Measurements from ENCODE around the gene ASGR1.
A peak's percentile ranks its signal among the peaks of the same experiment; 100 is the strongest.
"Not testable (repeated sequence)": the region's sequence is repeated elsewhere in the genome, so short reads cannot be mapped to it uniquely, and the experiment has no call there.

The ASGR1 gene

DNA sequence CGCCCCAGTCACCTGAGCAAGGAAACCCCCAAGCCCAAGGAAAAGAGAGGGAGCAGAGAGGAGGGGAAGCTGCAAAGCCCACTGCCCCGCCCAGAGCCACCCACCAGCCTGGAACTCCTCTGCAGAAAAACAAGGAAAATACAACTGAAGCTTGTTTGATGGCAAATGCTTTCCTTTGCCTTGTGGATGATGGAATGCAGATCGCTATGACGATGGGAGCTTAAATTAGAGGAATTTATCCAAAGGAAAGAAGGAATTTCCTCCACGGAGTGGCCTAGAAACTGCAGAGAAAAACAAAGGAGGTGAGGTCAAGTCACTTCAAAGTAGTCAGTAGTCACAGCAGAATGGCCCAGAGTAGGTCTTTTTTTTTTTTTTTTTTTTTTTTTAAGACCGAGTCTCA, 33.1 kb downstream of the ASGR1 start:
- no peak for DNase-seq

DNA sequence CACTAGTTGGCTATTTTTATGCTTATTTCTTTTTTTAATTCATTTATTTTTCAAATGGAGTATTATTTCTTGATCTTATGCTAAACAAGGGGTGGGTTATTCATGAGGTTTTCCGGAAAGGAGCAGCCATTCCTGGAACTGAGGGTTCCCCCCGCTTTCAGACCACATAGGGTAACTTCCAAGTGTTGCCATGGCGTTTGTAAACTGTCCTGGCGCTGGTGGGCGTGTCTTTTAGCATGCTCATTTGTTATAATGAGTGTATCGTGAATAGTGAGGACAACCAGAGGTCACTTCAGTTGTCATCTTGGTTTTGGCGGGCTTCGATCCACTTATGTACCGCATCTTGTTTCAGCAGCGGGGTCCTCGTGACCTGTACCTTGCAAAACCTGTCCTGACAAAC, 35.0 kb downstream of the ASGR1 start:
- no peak for DNase-seq

DNA sequence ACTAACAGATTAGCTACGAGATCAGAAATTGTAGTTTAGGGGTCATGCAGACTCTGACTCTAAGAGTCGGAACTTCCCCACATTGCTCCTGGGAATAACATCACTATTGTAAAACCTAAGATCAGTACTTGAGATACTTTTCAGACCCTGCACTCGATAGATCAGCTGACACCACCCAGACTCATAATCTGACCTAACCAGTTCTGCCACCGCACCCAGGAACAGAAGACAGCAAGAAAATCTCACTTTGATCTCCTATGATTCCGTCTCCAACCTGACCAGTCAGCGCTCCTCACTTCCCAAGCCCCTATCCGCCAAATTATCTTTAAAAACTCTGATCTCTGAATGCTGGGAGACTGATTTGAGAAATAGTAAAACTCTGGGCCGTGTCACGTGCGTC, 37.3 kb downstream of the ASGR1 start:
- no peak for DNase-seq

DNA sequence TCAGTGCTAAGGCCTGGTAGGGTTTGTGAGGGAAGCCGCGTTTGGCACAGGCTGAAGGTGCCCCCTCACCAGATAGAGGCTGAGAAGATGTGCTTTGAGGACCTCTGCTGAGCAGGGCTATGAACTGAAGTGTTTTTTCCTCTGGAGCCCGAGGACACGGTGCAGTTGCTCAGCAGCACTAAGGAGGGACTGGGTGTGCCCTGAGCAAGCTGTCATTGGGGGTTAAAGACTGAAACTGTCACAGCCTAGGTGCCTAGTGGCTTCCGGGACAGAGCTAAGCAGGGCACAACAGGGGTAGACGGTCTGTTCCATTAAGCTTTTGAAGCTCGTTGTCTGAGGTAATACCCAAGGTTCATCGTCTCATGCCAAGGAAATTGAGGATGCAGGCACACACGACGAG, 39.8 kb downstream of the ASGR1 start:
- no peak for DNase-seq

DNA sequence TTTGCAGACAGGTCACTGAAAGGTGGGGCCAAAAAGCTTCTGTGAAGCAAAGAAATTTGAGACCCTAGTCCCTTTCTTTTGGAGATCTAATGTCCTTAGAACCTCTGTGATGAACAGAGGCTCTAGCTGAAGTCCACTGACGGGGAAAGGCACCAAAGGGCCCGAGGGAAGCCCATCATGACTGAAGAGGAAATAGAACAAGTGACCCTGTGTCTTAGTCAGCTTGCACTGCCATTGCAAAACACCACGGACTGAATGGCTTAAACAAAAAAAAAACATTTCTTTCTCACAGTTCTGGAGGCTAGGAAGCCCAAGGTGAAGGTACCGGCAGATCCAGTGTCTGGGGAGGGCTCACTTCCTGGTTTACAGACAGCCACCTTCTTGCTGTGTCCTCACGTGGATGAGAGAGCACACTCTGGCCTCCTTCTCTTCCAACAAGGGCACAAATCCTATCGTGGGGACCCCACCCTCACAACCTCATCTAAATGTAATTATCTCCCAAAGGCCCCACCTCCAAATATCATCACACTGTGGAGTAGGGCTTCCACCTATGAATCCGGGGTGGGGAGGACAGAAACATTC, 40.3 kb downstream of the ASGR1 start:
- DNase-seq, result no peak

DNA sequence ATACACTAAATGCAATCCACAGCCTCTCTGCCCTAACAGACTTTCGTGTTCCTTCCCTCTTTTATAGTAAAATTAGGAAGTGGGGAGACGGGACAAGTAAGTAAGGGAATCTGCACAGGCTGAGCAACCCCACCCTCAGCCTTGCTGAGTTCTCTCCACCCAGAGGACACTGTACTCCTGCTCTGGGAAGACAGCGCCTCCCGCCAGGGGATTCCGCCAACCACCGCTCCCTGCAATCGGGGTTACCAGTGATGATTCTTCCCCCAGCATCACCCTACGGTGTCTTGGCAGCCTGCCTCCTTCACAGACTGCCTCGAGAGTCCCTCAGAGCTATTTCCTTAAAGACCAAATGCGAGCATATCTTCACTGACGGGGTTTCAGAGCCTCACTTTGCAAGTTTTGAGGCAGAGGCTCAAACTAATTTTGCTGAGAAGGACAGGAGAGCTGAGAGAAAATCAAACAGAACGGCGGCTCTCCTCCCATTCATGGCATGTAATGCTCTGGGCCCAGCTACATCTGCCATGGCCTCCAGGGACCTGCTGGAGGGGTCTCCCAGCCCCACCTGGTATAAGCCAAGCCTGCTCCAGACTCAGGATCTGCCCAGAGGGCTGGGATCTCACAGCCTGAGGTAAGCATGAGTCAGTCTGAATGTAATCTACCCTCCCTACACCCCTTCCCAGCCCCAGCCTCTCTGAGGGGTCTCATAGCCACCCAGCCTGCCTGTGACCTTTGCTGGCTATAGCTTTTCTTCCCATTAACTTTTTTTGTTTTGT, 41.8 kb downstream of the ASGR1 start:
- no peak for DNase-seq

DNA sequence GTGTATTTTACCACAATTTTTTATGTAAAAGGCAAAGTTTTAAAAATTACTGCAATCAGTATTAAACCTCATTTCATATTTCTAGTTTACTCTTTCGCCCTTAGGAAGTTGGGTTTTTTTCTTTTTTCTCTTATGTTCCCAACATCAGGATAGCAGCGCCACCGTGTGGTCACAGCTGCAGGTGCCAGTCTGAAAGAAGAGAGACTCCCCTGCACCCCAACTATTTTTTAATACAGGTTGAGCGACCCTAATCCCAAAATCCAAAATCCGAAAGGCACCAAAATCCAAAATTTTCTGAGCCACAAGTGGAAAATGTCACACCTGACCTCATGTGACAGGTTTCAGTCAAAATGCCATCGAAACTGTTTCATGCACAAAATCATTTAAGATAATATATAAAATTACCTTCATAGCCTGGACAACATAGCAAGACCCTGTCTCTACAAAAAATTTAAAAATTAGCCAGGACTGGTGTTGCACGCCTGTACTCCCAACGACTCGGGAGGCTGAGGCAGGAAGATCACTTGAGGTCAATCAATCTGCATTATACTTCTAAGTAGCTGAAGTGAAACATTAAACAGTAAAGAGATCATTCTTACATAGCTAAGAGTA, 42.8 kb downstream of the ASGR1 start:
- DNase-seq, result peak; percentile 79

DNA sequence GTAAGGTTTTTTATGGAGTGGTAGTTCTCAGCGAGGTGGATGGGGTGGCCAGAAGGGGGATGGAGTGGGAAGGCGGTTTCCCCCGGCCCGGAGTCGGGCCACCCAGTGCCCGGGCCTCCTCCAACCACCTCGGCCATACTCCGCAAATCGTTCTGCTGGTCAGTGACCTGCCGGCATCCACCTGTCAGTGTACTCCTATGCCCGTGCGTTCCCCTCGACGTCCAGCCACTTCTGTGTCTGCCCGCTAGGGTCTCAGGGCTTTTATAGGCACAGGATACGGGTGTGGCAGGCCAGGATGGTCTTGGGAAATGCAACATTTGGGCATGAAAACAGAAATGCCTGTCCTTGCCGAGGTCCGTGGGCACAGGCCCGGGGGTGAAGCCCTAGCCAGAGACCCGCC, 45.3 kb downstream of the ASGR1 start:
- no peak for DNase-seq

DNA sequence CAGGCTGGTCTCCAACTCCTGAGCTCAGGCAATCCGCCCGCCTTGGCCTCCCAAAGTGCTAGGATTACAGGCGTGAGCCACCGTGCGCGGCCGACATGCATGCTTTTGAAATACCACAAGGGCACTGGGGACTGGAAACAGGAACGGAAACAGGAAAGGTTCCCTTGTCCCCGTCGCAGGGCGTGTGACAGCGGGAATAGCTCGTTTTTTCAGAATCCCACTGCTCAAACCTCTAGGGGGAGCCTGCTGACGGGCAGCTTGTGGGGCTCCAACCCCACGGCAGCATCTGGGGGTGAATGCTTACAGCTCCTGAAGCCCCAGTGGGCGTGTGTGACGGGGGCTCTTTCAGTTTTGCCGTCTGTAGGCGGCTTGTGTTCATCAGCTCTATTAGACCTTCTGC, 45.7 kb downstream of the ASGR1 start:
- peak; percentile 58 for DNase-seq

DNA sequence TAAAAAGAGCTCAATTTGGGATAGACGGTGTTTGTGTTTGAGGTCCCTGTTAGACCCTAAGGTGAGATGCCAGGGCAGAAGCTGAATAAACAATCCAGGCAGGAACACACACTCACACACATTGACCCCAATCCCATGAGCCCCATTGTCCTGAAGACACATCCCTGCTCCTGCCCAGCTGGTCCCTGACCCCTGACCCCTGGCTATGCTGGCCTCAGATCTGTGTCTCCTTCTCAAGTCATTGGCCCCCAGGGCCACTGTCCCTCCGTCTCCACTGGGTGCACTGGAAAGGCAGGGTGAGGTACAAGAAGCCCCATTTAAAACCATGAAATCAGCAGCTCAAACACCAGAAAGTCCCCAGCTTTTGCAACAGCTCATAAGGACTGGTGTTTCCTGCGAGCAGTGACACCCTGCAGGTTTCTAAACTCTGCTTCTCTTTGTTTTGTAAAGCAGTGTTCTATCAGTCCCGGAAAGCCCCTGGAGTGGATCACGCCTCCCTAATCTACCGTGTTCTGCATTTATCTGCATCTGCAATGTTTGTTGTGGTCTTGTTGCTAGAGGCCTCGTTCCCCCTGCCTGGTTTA, 46.6 kb downstream of the ASGR1 start:
- peak; percentile 83 for DNase-seq

DNA sequence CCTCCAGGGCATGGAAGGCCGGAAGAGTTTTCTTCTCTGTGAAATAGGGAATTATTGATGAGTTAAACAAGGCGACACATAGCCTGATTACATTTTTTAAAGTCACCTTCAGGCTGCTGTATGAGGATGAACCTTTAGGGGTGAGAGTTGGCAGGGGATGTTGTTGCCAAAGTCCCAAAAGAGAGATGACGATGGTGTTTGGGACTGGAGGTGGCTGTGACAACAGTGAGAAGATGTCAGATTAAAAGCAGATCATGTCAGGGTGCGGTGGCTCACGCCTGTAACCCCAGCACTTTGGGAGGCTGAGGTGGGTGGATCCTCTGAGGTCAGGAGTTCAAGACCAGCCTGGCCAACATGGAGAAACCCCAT, 47.8 kb downstream of the ASGR1 start:
- no peak for DNase-seq

DNA sequence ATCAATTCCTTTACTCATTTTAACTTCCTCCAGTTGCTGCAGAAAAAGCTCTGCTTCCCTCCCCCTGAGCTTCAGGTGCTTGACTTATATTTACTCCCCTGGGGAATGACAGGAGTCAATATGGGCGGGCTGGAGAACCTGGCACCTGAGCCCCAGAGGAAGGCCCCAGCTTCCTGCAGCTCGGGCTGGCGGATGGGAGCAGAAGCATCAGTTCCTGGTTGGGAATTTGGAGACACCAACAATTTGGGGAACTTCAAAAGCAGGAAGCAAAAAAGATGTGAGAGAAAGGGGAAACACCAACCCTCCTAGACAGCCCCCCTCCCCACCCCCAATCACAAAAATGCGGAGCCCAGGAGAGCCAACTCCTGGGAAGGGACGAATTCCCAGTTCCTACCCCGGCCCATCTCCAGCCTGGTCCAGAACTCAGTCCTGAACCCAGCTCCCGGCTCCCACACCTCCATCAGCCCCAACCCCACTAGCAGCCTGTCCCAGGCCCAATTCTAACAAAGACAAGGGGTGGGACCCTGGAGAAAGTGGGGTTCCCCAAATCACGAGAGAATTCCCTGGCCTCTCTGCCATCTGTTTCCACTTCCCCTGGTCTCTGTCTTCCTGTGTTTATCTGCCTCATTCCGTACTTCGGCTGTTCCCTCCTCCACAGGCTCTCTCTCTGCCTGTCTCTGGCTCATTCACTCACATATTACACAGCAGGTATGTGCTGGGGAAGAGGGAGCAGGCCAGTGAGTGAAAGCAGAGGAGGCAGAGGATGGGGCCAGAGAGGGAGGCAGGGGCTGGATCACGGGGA, 48.3 kb downstream of the ASGR1 start:
- DNase-seq, result no peak

DNA sequence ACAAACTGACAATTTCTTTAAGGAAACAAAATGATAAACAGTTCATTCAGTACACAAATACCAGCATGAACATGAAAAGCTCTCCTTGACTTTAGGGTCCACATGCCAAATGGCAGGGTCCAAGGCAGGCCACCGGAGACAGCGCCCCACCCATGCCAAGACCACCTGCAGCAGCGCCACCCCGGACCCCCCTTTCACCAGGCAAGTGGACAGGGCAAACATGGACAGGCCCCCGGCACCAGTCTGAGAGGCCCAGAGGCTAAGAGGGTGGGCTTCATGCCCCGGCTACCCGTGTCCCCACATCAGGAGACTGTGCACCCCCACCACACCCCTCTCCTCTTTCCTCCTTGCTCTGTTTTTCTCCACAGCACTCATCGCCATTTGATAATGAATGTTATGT, 49.9 kb downstream of the ASGR1 start:
- no peak for DNase-seq

DNA sequence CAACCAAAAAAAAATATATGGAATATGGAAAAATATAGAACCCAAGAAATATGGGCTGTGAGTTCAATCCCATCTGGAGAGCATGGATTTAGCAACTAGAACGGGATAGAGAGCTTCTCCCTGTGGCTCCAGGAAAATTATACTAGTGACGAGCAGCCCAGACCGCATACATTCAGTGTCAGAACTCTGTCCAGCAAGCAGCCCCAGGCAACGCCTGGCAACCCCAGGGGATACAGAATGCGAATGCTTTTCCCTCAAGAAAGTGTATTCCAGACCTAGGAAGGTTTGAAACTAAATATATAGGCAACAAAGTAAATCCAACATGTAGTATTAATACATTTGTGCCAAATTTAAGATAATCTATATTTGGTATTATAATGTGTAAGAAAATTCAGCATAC, 51.0 kb downstream of the ASGR1 start:
- DNase-seq, result no peak

DNA sequence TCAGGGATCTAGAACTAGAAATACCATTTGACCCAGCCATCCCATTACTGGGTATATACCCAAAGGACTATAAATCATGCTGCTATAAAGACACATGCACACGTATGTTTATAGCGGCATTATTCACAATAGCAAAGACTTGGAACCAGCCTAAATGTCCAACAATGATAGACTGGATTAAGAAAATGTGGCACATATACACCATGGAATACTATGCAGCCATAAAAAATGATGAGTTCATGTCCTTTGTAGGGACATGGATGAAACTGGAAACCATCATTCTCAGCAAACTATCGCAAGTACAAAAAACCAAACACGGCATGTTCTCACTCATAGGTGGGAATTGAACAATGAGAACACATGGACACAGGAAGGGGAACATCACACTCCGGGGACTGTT, 51.7 kb downstream of the ASGR1 start:
- DNase-seq, result not testable (repeated sequence)

DNA sequence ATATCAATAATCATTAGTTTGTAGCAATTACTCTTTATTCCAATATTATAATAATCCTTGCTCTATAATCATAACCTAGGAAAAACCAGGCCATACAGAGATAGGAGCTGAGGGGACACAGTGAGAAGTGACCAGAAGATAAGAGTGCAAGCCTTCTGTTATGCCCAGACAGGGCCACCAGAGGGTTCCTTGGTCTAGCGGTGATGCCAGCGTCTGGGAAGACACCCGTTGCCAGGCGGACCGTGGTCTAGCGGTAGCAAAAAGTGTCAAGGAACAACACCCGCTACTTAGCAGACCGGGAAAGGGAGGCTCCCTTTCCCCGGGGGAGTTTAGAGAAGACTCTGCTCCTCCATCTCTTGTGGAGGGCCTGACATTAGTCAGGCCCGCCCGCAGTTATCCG, 52.8 kb downstream of the ASGR1 start:
- not testable (repeated sequence) for DNase-seq

DNA sequence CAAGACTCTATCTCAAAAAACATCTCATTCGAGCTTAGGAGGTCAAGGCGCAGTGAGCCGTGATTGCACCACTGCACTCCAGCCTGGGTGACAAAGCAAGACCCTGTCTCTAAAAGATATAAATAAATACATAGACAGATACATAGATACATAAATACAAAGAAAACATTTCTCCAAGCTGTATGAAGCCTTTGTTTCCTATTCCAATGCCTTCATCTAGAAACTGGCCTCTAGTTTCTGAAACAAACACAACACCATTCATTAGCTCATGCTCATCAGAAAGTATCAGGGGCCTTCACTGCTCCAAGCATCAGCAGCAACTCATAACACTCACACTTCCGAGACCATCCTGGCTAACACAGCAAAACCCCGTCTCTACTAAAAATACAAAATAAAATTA, 54.2 kb downstream of the ASGR1 start:
- DNase-seq, result no peak

DNA sequence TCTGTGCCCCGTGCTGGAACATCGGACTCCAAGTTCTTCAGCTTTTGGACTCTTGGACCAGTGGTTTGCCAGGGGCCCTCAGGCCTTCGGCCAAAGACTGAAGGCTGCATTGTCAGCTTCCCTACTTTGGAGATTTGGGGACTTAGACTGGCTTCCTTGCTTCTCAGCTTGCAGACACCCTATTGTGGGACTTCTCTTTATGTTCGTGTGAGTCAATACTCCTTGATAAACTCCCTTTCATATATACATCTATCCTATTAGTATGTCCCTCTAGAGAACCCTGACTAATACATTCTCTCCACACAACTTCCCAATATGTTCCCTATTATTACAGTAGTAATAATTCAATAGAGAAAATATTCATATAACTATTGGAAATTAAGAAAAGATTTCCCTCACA, 55.3 kb downstream of the ASGR1 start:
- no peak for DNase-seq

Measured in CD4-positive, alpha-beta T cell treated with Interleukin-12 subunit alpha and Interleukin-12 subunit beta, for 1 hour (primary cell).